ENCODE results near the gene IKBKE.

Gene IKBKE

DNA sequence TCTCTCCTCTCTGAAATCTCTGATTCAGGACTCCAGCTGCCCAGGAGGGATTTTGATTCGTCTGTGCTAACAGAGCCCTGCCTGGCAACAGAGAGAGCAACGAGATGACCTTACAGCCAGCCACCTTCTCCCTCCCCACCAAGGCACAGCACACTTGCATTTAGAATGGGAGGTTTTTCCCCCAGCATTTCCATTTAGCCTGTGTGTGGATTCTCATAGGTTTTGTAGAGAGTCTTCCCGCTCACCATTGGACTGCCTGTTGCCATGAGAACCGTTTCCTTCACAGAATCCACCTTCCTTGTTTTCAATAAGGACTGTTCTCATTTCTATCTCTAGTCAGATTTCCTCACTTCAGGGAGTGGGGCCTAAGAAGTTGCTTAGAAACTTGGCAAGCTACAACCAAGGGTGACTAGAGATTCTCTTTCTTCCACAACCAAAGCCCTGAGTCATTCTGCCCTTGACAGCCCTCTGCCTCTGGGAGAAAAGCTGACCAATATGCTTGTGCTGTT is 5.8 kb upstream of the IKBKE start:
- peaks cover 32% of the 10 kb centered on the region for H3K4me1 ChIP-seq (ENCODE audit: control insufficient read depth, low read length)

DNA sequence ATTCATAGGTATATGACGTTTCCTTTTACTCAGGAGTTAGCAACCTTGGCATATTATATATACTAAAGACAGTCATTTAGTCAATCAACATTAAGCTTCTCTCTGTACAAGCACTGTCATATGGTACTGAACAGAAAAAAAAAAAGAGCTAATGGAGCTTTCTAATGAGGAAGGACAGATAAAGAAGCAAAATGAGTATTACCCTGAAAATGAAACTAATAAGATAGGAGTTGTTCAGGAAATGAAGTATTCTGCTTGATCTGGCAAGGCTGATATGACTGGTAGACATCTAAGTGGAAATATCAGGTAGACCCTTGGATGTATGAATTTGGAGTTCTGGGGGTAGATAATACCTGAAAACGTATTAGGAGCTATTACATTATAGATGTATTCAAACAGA is 4.3 kb upstream of the IKBKE start:
- H3K27ac ChIP-seq (ENCODE audit: low read depth, low read length): no peak overlapping the region
- 0 out of 2 replicates have a peak, but pooled peaks cover 3% of the 10 kb centered on the region for H3K36me3 ChIP-seq (ENCODE audit: control insufficient read depth, low read length)
- no peaks in the 10 kb centered on the region for H3K9me2 ChIP-seq (replicated peaks; ENCODE audit: control insufficient read depth, low read length)
- no peaks in the 10 kb centered on the region for H4K20me1 ChIP-seq (ENCODE audit: control insufficient read depth, insufficient read depth, low read depth, low read length)
- H3K4me3 ChIP-seq (ENCODE audit: low read length): no peak overlapping the region
- H3F3A ChIP-seq (ENCODE audit: control insufficient read depth, insufficient read depth): no peaks in the 10 kb centered on the region
- TF ChIP-seq EZH2phosphoT487 (IDR thresholded peaks at IDR 0.05; ENCODE audit: borderline replicate concordance, low read length) (no peak), CTCF (IDR thresholded peaks at IDR 0.05; ENCODE audit: low read depth, low read length, poor library complexity, severe bottlenecking) (no peak)
- H3K4me1 ChIP-seq (ENCODE audit: control insufficient read depth, low read length): peaks cover 42% of the 10 kb centered on the region
- H3K79me2 ChIP-seq (ENCODE audit: control insufficient read depth, low read length): no peaks in the 10 kb centered on the region
- no peaks in the 10 kb centered on the region for H3K9me3 ChIP-seq (ENCODE audit: control insufficient read depth, insufficient read depth, low read length)
- no peak overlapping the region for H3K4me2 ChIP-seq (ENCODE audit: low read length)
- H3K27me3 ChIP-seq (ENCODE audit: control insufficient read depth, low read length): no peaks in the 10 kb centered on the region

More for the DNA sequence above, 5.8 kb upstream of the IKBKE start:
- TF ChIP-seq EZH2phosphoT487 (IDR thresholded peaks at IDR 0.05; ENCODE audit: borderline replicate concordance, low read length) (no peak), CTCF (IDR thresholded peaks at IDR 0.05; ENCODE audit: low read depth, low read length, poor library complexity, severe bottlenecking) (no peak)
- Histone ChIP-seq H3K9me2 (replicated peaks; ENCODE audit: control insufficient read depth, low read length) (no peaks in the 10 kb centered on the region), H3K4me2 (ENCODE audit: low read length) (no peak overlapping the region), H3K27ac (ENCODE audit: low read depth, low read length) (no peak overlapping the region), H3K4me3 (ENCODE audit: low read length) (no peak overlapping the region), H3K27me3 (ENCODE audit: control insufficient read depth, low read length) (no peaks in the 10 kb centered on the region), H4K20me1 (ENCODE audit: control insufficient read depth, insufficient read depth, low read depth, low read length) (no peaks in the 10 kb centered on the region), H3F3A (ENCODE audit: control insufficient read depth, insufficient read depth) (no peaks in the 10 kb centered on the region), H3K36me3 (ENCODE audit: control insufficient read depth, low read length) (0 out of 2 replicates have a peak, but pooled peaks cover 3% of the 10 kb centered on the region), H3K79me2 (ENCODE audit: control insufficient read depth, low read length) (no peaks in the 10 kb centered on the region), H3K9me3 (ENCODE audit: control insufficient read depth, insufficient read depth, low read length) (no peaks in the 10 kb centered on the region)

- Histone ChIP-seq H4K20me1 (ENCODE audit: control insufficient read depth, insufficient read depth, low read depth, low read length) (no peaks in the 10 kb centered on the region), H3K79me2 (ENCODE audit: control insufficient read depth, low read length) (no peaks in the 10 kb centered on the region), H3F3A (ENCODE audit: control insufficient read depth, insufficient read depth) (0 out of 2 replicates have a peak, but pooled peaks cover 3% of the 10 kb centered on the region), H3K4me2 (ENCODE audit: low read length) (peak overlapping the region; percentile 34), H3K9me3 (ENCODE audit: control insufficient read depth, insufficient read depth, low read length) (no peaks in the 10 kb centered on the region), H3K36me3 (ENCODE audit: control insufficient read depth, low read length) (no peaks in the 10 kb centered on the region), H3K4me3 (ENCODE audit: low read length) (no peak overlapping the region), H3K27ac (ENCODE audit: low read depth, low read length) (no peak overlapping the region), H3K4me1 (ENCODE audit: control insufficient read depth, low read length) (peaks cover 53% of the 10 kb centered on the region), H3K9me2 (replicated peaks; ENCODE audit: control insufficient read depth, low read length) (no peaks in the 10 kb centered on the region), H3K27me3 (ENCODE audit: control insufficient read depth, low read length) (no peaks in the 10 kb centered on the region)
- no peak for TF ChIP-seq EZH2phosphoT487 (IDR thresholded peaks at IDR 0.05; ENCODE audit: borderline replicate concordance, low read length)
- TF ChIP-seq CTCF (IDR thresholded peaks at IDR 0.05; ENCODE audit: low read depth, low read length, poor library complexity, severe bottlenecking): no peak
These were observed 3.2 kb upstream of the IKBKE start for GRCh38 chr1:206466840-206467649.

Measured in DOHH2 (cell line).